SK-N-MC (cell line): ENCODE data around the gene ZNF621.

ENCODE experiments used
- DNase-seq: peaks from one replicate; pipeline ENCODE4 v3.0.0-alpha.2; 2011; ENCODE audit warnings: low read depth, low spot score
- H3K27ac ChIP-seq: fragments of 200-600 bp; sonication (generic); 2 replicates; pipeline ENCODE4 v1.5.1; 2016; ENCODE audit warnings: mixed run types
- H3K36me3 ChIP-seq: fragments of 200-600 bp; sonication (generic); 2 replicates; pipeline ENCODE4 v1.6.1; 2017; ENCODE audit warnings: antibody characterized with exemption, low read length, mixed read lengths; ENCODE audit not compliant: insufficient read depth
- H3K4me3 ChIP-seq: fragments of 200-600 bp; sonication (generic); 2 replicates; pipeline ENCODE4 v1.5.1; 2016
- H3K9ac ChIP-seq: fragments of 200-600 bp; sonication (generic); 2 replicates; pipeline ENCODE4 v1.8.0; 2017; ENCODE audit warnings: mixed run types, mixed read lengths; ENCODE audit not compliant: insufficient read length
- H3K9me3 ChIP-seq: fragments of 200-600 bp; sonication (generic); 2 replicates; pipeline ENCODE4 v1.6.1; 2017; ENCODE audit warnings: low read depth, mild to moderate bottlenecking, antibody characterized with exemption, low read length, moderate library complexity, mixed read lengths
- EZH2 ChIP-seq: fragments of 200-600 bp; sonication (generic); IDR thresholded peaks from one replicate; pipeline ENCODE4 v1.6.1; 2017; ENCODE audit warnings: antibody characterized with exemption
- FOXP2 ChIP-seq: optimal IDR thresholded peaks from 2 replicates; pipeline ENCODE3; 2011; ENCODE audit warnings: mild to moderate bottlenecking, moderate library complexity; ENCODE audit not compliant: insufficient read depth; ENCODE audit errors: extremely low read length, control extremely low read depth
- POLR2AphosphoS5 ChIP-seq: IDR thresholded peaks from 2 replicates; pipeline ENCODE4 v1.6.1; 2012; ENCODE audit warnings: mild to moderate bottlenecking, low read depth, low read length, borderline replicate concordance

ZNF621 gene

GRCh38 chr3:40566694-40567093 lies 41.9 kb downstream of the ZNF621 start:
- Histone ChIP-seq H3K4me3 (no peak overlapping the region), H3K9me3 (no peaks in the 10 kb centered on the region), H3K27ac (no peak overlapping the region), H3K36me3 (no peaks in the 10 kb centered on the region), H3K9ac (no peak overlapping the region)
- no peak for DNase-seq
- TF ChIP-seq POLR2AphosphoS5, result no peak
- no peak for TF ChIP-seq EZH2

GRCh38 chr3:40572588-40572987 lies 47.8 kb downstream of the ZNF621 start:
- no peak for DNase-seq
- H3K9ac ChIP-seq, result no peak overlapping the region
- no peak overlapping the region for H3K27ac ChIP-seq
- H3K9me3 ChIP-seq, result no peaks in the 10 kb centered on the region
- TF ChIP-seq POLR2AphosphoS5 (no peak), EZH2 (no peak), FOXP2 (no peak)
- H3K36me3 ChIP-seq, result no peaks in the 10 kb centered on the region
- H3K4me3 ChIP-seq, result no peak overlapping the region

DNA sequence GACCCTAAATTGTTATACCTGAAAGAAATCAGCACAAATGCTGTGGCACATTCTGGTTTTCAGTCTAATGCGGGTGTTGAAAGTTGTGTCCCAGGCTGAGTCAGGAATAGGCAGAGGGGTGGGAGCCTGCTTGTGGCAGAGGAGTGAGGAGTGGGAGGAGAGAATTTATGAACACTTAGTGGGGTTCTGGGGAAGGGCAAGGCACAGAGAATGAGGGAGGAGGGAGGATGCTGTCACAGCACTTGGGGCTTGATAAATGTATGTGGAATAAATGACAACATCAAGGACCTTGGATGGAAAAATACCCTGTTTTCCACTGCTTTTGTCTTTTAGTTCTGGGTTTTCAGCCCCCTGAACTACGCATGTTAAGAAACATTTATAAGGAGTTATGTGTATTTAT lies 49.3 kb downstream of the ZNF621 start:
- TF ChIP-seq FOXP2 (no peak), EZH2 (no peak)
- H3K9me3 ChIP-seq, result no peaks in the 10 kb centered on the region
- no peak for DNase-seq
- no peak overlapping the region for H3K27ac ChIP-seq
- H3K4me3 ChIP-seq, result peak overlapping the region; percentile 49
- H3K36me3 ChIP-seq, result no peaks in the 10 kb centered on the region
- H3K9ac ChIP-seq, result no peak overlapping the region

DNA sequence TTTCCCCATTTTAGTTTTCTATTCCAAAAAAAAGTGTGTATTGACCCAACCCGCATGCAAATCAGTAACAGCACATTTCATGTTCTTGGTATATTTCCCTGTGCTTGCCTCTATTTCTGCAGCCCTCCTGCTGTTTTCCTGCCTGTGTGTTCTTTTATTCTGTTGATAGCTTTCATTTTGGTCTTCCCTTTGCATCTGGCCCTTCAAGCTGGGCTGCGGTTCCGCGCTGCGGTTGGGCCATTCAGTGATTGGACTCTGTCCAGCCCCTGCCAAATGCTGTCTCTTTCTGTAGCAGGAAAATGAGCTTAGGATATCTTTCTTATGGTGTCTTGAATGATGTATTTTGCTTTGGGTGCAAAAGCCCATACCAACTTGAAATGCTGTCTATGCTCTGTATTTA lies 49.9 kb downstream of the ZNF621 start:
- Histone ChIP-seq H3K9ac (no peak overlapping the region), H3K4me3 (peak overlapping the region; percentile 49), H3K27ac (peak overlapping the region; percentile 64; the same call in 1 of the 2 replicates), H3K36me3 (no peaks in the 10 kb centered on the region), H3K9me3 (no peaks in the 10 kb centered on the region)
- TF ChIP-seq POLR2AphosphoS5 (no peak), FOXP2 (no peak), EZH2 (no peak)
- DNase-seq, result no peak

- Histone ChIP-seq H3K9me3 (no peaks in the 10 kb centered on the region), H3K36me3 (no peaks in the 10 kb centered on the region), H3K4me3 (no peak overlapping the region), H3K9ac (no peak overlapping the region), H3K27ac (no peak overlapping the region)
- DNase-seq, result no peak
- TF ChIP-seq EZH2 (no peak), POLR2AphosphoS5 (no peak), FOXP2 (no peak)
Observed at GRCh38 chr3:40576396-40576795, 51.6 kb downstream of the ZNF621 start.

- DNase-seq, result no peak
- no peaks in the 10 kb centered on the region for H3K9me3 ChIP-seq
- TF ChIP-seq POLR2AphosphoS5, result no peak
- TF ChIP-seq EZH2, result no peak
- no peak for TF ChIP-seq FOXP2
- no peaks in the 10 kb centered on the region for H3K36me3 ChIP-seq
- H3K4me3 ChIP-seq, result no peak overlapping the region
- H3K9ac ChIP-seq, result no peak overlapping the region
- no peak overlapping the region for H3K27ac ChIP-seq
Observed at GRCh38 chr3:40580494-40581091, 55.8 kb downstream of the ZNF621 start.

DNA sequence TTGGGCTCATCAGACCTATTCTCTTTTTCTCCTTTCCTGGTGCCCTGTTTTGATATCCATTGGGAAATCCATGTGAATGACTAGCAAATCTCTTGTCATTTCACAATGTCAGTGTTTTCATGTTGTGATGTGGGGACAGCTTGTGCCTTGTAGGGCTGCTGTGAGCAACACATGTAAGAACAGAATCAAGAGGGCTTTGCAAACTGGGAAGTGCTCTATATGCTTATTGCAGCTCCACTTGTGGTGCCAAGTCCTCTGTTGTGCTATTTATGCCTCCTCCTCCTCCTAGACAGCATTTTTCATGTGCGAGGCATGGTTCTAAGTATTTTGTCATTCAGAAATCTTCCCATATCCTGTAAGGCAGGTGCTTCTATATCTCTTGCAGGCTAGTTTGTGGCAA lies 56.4 kb downstream of the ZNF621 start:
- no peak for DNase-seq
- H3K9me3 ChIP-seq, result no peaks in the 10 kb centered on the region
- H3K27ac ChIP-seq, result no peak overlapping the region
- H3K9ac ChIP-seq, result no peak overlapping the region
- no peaks in the 10 kb centered on the region for H3K36me3 ChIP-seq
- TF ChIP-seq POLR2AphosphoS5 (no peak), EZH2 (no peak), FOXP2 (no peak)
- no peak overlapping the region for H3K4me3 ChIP-seq

- Histone ChIP-seq H3K36me3 (no peaks in the 10 kb centered on the region), H3K9me3 (no peaks in the 10 kb centered on the region), H3K27ac (no peak overlapping the region), H3K9ac (no peak overlapping the region), H3K4me3 (no peak overlapping the region)
- TF ChIP-seq EZH2 (no peak), POLR2AphosphoS5 (no peak), FOXP2 (no peak)
- no peak for DNase-seq
Observed at GRCh38 chr3:40582401-40583027, 57.8 kb downstream of the ZNF621 start.

DNA sequence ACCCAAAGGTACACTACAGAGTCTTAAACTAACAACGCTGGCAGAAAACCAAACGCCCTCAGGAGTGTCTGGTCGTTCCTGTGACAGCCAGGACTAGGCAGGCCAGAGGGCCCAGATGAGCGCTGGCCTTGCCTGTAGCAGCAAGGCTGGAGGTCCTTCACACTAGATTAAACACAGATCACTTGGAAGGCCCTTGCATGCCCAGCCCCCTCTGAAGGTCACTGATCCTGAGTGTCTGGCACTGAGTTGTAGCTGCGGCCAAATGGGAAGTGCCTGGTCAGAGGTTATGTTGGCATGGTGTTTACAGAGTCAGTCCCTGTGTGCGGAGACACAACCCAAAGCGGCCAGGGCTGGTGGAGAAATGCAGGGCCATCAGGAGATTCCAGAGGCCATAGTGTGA lies 58.9 kb downstream of the ZNF621 start:
- no peak overlapping the region for H3K27ac ChIP-seq
- H3K9me3 ChIP-seq, result no peaks in the 10 kb centered on the region
- H3K36me3 ChIP-seq, result no peaks in the 10 kb centered on the region
- no peak overlapping the region for H3K4me3 ChIP-seq
- TF ChIP-seq FOXP2 (no peak), EZH2 (no peak), POLR2AphosphoS5 (no peak)
- no peak for DNase-seq
- no peak overlapping the region for H3K9ac ChIP-seq
